ENCODE results near the gene SLC36A1. TPM values are rescaled to one million over a fixed set of nuclear protein-coding genes. Genes with fewer than 3 reads are reported as not detected.
"Not testable (repeated sequence)": the region's sequence is repeated elsewhere in the genome, so short reads cannot be mapped to it uniquely, and the experiment has no call there.

SLC36A1 gene
- total and polyA plus RNA-seq, 10 donors, result 1.7 to 29.6 (median 17.7) TPM

DNA sequence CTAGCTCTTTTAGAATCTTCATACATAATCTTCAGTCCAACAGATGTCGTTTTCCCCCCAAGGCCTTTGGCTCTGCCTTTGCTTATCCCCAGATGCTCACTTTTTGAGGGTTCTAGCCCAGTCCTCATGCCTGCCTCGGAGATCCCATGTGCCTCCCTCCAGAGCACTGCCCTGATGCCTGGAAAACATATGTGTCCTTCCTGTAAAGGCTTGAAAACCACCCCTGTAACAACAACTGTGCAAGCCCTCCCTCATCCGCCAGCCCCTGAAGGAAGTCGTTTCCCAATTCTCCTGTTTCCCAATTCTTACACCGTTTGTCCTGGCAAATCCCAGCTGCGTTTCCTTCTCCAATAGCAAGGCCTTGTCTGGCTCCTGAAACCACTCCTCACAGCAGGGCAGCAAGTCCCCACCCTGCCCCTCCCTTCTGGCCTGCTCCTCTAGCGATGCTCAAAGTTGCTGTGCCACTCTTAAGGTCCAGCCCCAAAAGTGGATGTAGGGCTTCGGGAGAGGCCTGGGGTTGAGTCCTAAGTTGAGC lies 52.2 kb downstream of the SLC36A1 start:
- intact Hi-C loops (cut with DNase I; ENCODE audit: low total_unique reads), result loop anchor here (5.0 kb wide), 1 partner anchor 52 kb away; the partner anchor contains the start of gene SLC36A1
- WGBS, 5 donors, result 51 to 76% (median 73%) methylated on average over 8 of the region's 8 CpGs
- no peak overlapping the region for H3K27ac ChIP-seq

DNA sequence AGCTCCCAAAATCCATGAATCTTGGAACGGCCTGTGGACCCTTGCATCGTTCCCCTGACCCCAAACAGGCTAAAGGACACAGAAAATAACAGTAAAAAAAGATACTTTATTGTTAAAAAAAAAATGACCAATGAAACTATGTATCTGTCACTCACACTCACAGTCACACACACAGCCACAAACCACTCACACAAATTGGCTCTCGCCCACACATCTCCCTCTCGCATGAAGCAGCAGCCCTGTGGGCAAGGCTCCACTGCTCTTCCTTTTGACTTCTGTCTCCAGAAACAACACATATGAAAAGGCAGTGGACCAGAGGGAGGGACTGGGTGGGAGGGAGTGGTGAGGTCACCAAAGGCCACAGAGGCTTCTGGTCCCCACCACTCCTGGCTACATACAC lies 56.6 kb downstream of the SLC36A1 start:
- H3K9me3 ChIP-seq, result no peaks in the 10 kb centered on the region
- TF ChIP-seq, protein P1, sequence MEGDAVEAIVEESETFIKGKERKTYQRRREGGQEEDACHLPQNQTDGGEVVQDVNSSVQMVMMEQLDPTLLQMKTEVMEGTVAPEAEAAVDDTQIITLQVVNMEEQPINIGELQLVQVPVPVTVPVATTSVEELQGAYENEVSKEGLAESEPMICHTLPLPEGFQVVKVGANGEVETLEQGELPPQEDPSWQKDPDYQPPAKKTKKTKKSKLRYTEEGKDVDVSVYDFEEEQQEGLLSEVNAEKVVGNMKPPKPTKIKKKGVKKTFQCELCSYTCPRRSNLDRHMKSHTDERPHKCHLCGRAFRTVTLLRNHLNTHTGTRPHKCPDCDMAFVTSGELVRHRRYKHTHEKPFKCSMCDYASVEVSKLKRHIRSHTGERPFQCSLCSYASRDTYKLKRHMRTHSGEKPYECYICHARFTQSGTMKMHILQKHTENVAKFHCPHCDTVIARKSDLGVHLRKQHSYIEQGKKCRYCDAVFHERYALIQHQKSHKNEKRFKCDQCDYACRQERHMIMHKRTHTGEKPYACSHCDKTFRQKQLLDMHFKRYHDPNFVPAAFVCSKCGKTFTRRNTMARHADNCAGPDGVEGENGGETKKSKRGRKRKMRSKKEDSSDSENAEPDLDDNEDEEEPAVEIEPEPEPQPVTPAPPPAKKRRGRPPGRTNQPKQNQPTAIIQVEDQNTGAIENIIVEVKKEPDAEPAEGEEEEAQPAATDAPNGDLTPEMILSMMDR (IDR thresholded peaks at IDR 0.05 in 8 of 11, conservative IDR thresholded peaks at IDR 0.05 in 3 of 11), result no peak
- TF ChIP-seq POLR2AphosphoS5 (IDR thresholded peaks at IDR 0.05) (no peak), POLR2A (IDR thresholded peaks at IDR 0.05) (no peak)
- intact Hi-C loops (cut with DNase I; ENCODE audit: low total_unique reads), result no loop called here
- peaks cover 0 to 15% (median 0%) of the 10 kb centered on the region in 6 donors for H3K36me3 ChIP-seq
- no peak for DNase-seq
- no peaks in the 10 kb centered on the region for H3K27me3 ChIP-seq (replicated peaks in 1 of 7)
- H3K27ac ChIP-seq, result no peak overlapping the region
- WGBS, 5 donors, result 73 to 85% (median 75%) methylated on average over 4 of the region's 4 CpGs
- peaks cover 0 to 20% (median 4%) of the 10 kb centered on the region in 6 donors for H3K4me1 ChIP-seq
- no peak overlapping the region for H3K4me3 ChIP-seq

More for the DNA sequence above, 52.2 kb downstream of the SLC36A1 start:
- H3K4me3 ChIP-seq, result no peak overlapping the region
- no peaks in the 10 kb centered on the region for H3K27me3 ChIP-seq (replicated peaks in 1 of 7)
- peaks cover 0 to 24% (median 4%) of the 10 kb centered on the region in 6 donors for H3K4me1 ChIP-seq
- TF ChIP-seq POLR2AphosphoS5 (IDR thresholded peaks at IDR 0.05) (no peak), POLR2A (IDR thresholded peaks at IDR 0.05) (no peak)
- TF ChIP-seq, protein P1 (IDR thresholded peaks at IDR 0.05 in 8 of 11, conservative IDR thresholded peaks at IDR 0.05 in 3 of 11), result no peak
- H3K36me3 ChIP-seq, result peaks cover 0 to 12% (median 0%) of the 10 kb centered on the region in 6 donors
- DNase-seq, result no peak
- peaks cover 0 to 6% (median 0%) of the 10 kb centered on the region in 8 donors for H3K9me3 ChIP-seq

DNA sequence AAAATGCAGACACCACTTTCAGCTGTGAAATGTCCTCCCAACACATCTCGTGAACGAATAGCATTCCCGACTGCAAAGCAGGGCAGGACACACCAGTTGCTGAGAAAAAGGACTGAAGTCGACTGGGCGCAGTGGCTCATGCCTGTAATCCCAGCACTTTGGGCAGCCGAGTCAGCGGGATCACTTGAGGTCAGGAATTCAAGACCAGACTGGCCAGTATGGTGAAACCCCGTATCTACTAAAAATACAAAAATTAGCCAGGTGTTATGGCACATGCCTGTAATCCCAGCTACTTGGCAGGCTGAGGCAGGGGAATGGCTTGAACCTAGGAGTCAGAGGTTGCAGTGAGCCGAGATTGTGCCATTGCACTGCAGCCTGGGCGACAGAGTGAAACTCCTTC lies 60.9 kb downstream of the SLC36A1 start:
- intact Hi-C loops (cut with DNase I; ENCODE audit: low total_unique reads); H3K9me3 ChIP-seq; H3K27me3 ChIP-seq (replicated peaks in 1 of 7); H3K4me3 ChIP-seq; DNase-seq; H3K4me1 ChIP-seq; H3K27ac ChIP-seq: not testable (repeated sequence)
- peaks cover 0 to 29% (median 0%) of the 10 kb centered on the region in 6 donors for H3K36me3 ChIP-seq
- WGBS, 5 donors, result 91 to 94% (median 93%) methylated on average over 10 of the region's 10 CpGs

DNA sequence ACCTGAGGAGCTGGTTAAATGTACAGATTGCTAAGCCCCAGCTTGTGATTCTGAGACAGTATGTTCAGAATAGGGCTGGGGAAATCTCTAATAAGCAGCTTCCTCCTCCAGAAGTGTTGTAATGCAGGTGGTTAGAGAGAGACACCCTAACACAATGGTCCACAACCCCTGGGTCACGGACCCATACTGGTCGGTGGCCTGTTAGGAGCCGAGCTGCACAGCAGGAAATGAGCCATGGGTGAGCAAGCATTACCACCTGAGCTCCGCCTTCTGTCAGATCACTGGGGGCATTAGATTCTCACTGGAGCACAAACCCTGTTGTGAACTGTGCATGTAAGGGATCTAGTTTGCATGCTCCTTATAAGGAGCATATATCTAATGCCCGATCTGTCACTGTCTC lies 61.8 kb downstream of the SLC36A1 start:
- intact Hi-C loops (cut with DNase I; ENCODE audit: low total_unique reads), result no loop called here
- Histone ChIP-seq H3K4me3 (no peak overlapping the region), H3K27ac (peak overlapping the region in 4 of 8 donors; percentile 7 to 43 (median 20)), H3K36me3 (peaks cover 0 to 25% (median 0%) of the 10 kb centered on the region in 6 donors), H3K4me1 (peaks cover 0 to 7% (median 0%) of the 10 kb centered on the region in 6 donors), H3K9me3 (no peaks in the 10 kb centered on the region), H3K27me3 (replicated peaks in 1 of 7) (no peaks in the 10 kb centered on the region)
- TF ChIP-seq, protein P1 (IDR thresholded peaks at IDR 0.05 in 8 of 11, conservative IDR thresholded peaks at IDR 0.05 in 3 of 11), result no peak
- TF ChIP-seq POLR2A (IDR thresholded peaks at IDR 0.05) (no peak), POLR2AphosphoS5 (IDR thresholded peaks at IDR 0.05) (no peak)
- 47 to 69% (median 60%) methylated on average over 4 to 5 of the region's 5 CpGs for WGBS, 5 donors
- DNase-seq, result no peak
